ENCODE results near the gene VPS37B.
"Not testable (repeated sequence)": the region's sequence is repeated elsewhere in the genome, so short reads cannot be mapped to it uniquely, and the experiment has no call there.

The VPS37B gene, protein sequence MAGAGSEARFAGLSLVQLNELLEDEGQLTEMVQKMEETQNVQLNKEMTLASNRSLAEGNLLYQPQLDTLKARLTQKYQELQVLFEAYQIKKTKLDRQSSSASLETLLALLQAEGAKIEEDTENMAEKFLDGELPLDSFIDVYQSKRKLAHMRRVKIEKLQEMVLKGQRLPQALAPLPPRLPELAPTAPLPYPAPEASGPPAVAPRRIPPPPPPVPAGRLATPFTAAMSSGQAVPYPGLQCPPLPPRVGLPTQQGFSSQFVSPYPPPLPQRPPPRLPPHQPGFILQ

DNA sequence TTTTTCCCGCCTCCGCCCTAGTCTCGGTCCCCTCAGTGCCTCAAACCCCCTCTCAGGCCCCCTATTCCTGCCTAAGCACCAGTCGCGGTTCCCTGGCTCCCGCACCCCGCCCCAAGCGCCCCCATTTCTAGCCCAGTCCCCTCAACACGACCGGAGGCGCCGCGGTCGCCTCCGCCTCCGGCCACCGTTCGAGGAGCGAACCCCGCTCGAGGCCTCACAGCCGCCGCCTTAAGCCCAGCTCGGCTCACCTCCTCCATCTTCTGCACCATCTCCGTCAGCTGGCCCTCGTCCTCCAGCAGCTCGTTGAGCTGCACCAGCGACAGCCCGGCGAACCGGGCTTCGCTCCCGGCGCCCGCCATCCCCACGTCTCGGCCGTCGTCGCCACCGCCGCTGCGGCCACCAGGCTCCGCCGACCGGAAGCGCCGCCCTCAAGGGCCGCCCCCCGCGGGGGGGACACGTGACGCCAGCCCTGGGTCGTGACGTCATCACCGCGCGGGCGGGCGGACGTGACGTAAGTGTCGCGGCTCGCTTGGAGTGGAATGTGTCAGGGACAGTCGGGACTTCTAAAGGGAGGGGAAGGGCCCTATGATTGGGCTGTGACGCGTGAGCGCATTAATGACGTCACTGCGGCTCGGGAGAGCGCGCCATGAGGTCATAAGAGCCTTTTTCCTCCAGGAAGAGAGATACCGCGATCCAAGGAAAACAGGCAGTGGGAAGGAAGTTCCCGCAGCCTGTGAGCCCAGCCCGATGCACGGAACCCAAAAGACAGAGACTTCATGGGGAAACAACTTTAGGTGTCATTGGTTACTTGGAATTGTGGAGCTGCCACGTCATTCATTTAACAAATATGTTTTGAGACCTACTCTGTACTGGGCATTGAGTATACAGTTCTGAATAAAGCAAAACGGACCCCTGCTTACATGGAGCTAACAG is at the start of gene VPS37B:
VPS37B (minus strand) TSS at position 421 of the 933 bp plus-strand sequence; CDS start at position 359, 62 bp downstream.
- DNase-seq (ENCODE audit: low read depth, low spot score) = no peak
- H3K4me3 ChIP-seq (ENCODE audit: low read depth, low read length) = peak within 1 kb of the TSS; percentile 80
- ChIA-PET CTCF (interaction anchor here (0.7 to 7.9 kb wide), 6 partner anchors 13 to 102 kb away, joined by 3 to 46 read pairs (median 6); no protein-coding TSS in a partner anchor), POLR2A (no interaction called here)
- no peak for TF ChIP-seq CTCF (IDR thresholded peaks at IDR 0.05; ENCODE audit: insufficient read depth, low read length, missing control alignments)

- POLR2A ChIA-PET = interaction anchor here (0.5 to 0.8 kb wide), 3 partner anchors 13 to 46 kb away, joined by 3 read pairs; partner anchors contain the start of gene ABCB9
- TF ChIP-seq CTCF (IDR thresholded peaks at IDR 0.05; ENCODE audit: insufficient read depth, low read length, missing control alignments) = no peak
- CTCF ChIA-PET = interaction anchor here (1.0 to 17.1 kb wide), 7 partner anchors 9 to 151 kb away, joined by 3 to 449 read pairs (median 4); no protein-coding TSS in a partner anchor
- no peak for DNase-seq (ENCODE audit: low read depth, low spot score)
- no peak overlapping the region for H3K4me3 ChIP-seq (ENCODE audit: low read depth, low read length)
Measured at GRCh38 chr12:122944605-122945592, 49.0 kb upstream of the VPS37B start.

GRCh38 chr12:122943196-122943595 is 47.3 kb upstream of the VPS37B start:
- TF ChIP-seq CTCF (IDR thresholded peaks at IDR 0.05; ENCODE audit: insufficient read depth, low read length, missing control alignments) = no peak
- POLR2A ChIA-PET = no interaction called here
- no peak for DNase-seq (ENCODE audit: low read depth, low spot score)
- H3K4me3 ChIP-seq (ENCODE audit: low read depth, low read length) = no peak overlapping the region
- CTCF ChIA-PET = interaction anchor here (17.1 kb wide), 1 partner anchor 79 kb away, joined by 449 read pairs; no protein-coding TSS in a partner anchor

DNA sequence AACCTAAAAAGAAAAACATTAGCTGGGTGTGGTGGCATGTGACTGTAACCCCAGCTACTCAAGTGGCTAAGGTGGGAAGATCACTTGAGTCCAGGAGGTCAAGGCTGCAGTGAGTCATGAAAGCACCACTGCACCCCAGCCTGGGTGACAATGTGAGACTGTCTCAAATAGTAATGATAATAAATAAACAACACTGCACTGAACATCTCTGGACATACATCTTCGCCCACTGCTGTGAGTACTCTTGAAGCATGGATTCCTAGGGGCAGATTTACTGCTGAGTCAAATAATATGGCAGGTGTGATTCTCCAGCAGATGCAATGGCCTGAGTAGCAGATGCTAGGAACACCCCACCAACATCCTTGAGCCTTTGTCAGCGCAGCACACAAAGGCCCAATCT is 46.7 kb upstream of the VPS37B start:
- POLR2A ChIA-PET = no interaction called here
- CTCF ChIA-PET = interaction anchor here (0.9 to 17.1 kb wide), 2 partner anchors 10 to 78 kb away, joined by 3 to 449 read pairs; no protein-coding TSS in a partner anchor
- no peak overlapping the region for H3K4me3 ChIP-seq (ENCODE audit: low read depth, low read length)
- DNase-seq (ENCODE audit: low read depth, low spot score) = no peak
- TF ChIP-seq CTCF (IDR thresholded peaks at IDR 0.05; ENCODE audit: insufficient read depth, low read length, missing control alignments) = no peak

DNA sequence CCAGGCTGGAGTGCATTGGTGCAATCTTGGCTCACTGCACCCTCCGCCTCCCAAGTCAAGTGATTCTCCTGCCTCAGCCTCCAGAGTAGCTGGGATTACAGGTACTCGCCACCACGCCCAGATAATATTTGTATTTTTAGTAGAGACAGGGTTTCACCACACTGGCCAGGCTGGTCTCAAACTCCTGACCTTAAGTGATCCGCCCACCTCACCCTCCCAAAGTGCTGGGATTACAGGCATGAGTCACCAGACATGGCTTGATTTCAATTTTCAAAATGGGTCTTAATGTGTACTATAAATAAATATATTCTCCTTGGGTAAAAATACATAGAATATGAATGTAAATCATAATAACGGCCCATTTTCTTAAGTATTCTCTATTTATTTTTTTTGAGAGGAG is 45.4 kb upstream of the VPS37B start:
- DNase-seq (ENCODE audit: low read depth, low spot score); POLR2A ChIA-PET; H3K4me3 ChIP-seq (ENCODE audit: low read depth, low read length); CTCF ChIA-PET: not testable (repeated sequence)

GRCh38 chr12:122939125-122939524 is 43.2 kb upstream of the VPS37B start:
- ChIA-PET CTCF (interaction anchor here (1.0 to 1.5 kb wide), 2 partner anchors 8 to 86 kb away, joined by 3 read pairs; no protein-coding TSS in a partner anchor), POLR2A (no interaction called here)
- TF ChIP-seq CTCF (IDR thresholded peaks at IDR 0.05; ENCODE audit: insufficient read depth, low read length, missing control alignments) = no peak
- DNase-seq (ENCODE audit: low read depth, low spot score) = no peak
- no peak overlapping the region for H3K4me3 ChIP-seq (ENCODE audit: low read depth, low read length)

All from AG04449 (cell line).